Subcutaneous adipose tissue (tissue), 4 donors: ENCODE results near the gene ASB14. TPM values are rescaled to one million over a fixed set of nuclear protein-coding genes. Genes with fewer than 3 reads are reported as not detected.

Experiments
- total RNA-seq, 4 donors: library from RNA; depleted of rRNA; stranded (reverse); fragments of >200 nt; gene quantifications; one replicate each; pipeline ENCODE4 v1.1.0, GENCODE V29; 2016
- TF ChIP-seq, protein P1 (sequence below): fragments of 450-650 bp; IDR thresholded peaks from one replicate; pipeline ENCODE4 v1.5.1; 2016; ENCODE audit warnings: low read depth, mild to moderate bottlenecking, control low read depth, antibody characterized with exemption, moderate library complexity

ASB14 gene
- total RNA-seq, 4 donors from 2014 or later: not detected

- TF ChIP-seq, protein P1, sequence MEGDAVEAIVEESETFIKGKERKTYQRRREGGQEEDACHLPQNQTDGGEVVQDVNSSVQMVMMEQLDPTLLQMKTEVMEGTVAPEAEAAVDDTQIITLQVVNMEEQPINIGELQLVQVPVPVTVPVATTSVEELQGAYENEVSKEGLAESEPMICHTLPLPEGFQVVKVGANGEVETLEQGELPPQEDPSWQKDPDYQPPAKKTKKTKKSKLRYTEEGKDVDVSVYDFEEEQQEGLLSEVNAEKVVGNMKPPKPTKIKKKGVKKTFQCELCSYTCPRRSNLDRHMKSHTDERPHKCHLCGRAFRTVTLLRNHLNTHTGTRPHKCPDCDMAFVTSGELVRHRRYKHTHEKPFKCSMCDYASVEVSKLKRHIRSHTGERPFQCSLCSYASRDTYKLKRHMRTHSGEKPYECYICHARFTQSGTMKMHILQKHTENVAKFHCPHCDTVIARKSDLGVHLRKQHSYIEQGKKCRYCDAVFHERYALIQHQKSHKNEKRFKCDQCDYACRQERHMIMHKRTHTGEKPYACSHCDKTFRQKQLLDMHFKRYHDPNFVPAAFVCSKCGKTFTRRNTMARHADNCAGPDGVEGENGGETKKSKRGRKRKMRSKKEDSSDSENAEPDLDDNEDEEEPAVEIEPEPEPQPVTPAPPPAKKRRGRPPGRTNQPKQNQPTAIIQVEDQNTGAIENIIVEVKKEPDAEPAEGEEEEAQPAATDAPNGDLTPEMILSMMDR: no peak
Observed at GRCh38 chr3:57252404-57252803, 40.1 kb downstream of the ASB14 start.

- TF ChIP-seq, protein P1: no peak
Observed at GRCh38 chr3:57244946-57245345, 47.5 kb downstream of the ASB14 start.

GRCh38 chr3:57234613-57235575 is 57.6 kb downstream of the ASB14 start:
- TF ChIP-seq, protein P1: no peak

GRCh38 chr3:57233799-57234198 is 58.7 kb downstream of the ASB14 start:
- TF ChIP-seq, protein P1: no peak

DNA sequence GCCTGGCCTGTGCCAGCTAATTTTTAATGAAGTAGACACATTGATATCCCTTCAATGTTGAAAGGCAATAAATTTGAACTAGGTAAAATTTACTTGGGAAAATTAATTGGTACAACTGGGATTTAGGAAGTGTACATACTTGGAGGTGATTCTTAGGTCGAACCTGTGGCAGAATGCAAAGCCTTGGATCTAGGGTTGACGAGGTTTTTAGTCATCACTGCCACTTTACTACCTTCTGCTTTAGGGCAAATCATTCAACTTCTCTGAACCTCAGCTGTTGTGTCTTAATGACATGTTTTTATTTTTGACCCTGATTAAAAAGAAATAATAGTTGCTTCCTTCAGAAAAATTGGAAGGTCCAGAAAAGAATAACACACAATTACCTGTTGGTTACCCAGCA is 62.5 kb downstream of the ASB14 start:
- TF ChIP-seq, protein P1: no peak

DNA sequence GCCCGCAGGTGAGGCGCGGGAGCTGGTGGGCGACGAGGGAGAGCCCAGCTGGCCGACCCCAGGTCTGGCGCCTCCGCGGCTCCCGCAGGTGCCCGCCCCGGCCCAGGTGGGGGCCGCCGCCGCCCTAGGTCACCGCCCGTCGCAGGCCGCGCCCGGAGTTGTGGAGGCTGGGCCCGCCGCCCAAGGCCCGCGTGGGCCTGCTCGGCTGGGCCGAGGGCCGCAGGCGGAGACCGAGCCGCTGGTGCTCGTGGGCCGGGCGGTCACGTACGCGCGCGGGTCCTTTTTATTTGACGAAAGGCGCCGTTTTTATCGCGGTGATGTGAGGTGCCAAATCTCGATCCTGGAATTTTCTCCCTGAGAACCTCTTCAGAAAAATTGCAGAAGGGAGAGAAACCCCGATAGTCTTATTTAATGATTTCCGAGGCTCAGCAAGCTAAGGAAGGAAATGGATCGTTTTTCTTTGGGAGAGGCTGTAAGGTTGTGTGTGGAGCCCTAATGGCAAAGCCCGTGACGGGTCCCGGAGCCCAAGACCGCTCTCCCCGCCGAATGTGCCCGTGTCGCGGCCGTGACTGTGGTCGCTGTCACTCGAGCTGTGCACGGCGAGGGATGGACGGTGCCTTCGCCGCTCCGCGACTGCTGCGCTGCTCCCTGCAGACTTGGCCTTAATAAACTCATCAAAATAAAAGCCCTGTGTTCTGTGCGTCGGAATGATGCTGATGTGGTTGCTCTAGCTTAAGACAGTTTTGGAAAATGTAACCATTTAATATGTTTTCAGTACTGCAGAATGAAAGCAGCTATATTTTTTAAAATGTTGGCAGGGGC is 64.3 kb downstream of the ASB14 start:
- TF ChIP-seq, protein P1: no peak
